Measurements from ENCODE around the gene SPINT3.

The SPINT3 gene

GRCh38 chr20:45515147-45515913, at the start of gene SPINT3:
SPINT3 (minus strand) TSS chr20:45515622; CDS start chr20:45515608, 14 bp downstream.
- TF ChIP-seq, protein P1, sequence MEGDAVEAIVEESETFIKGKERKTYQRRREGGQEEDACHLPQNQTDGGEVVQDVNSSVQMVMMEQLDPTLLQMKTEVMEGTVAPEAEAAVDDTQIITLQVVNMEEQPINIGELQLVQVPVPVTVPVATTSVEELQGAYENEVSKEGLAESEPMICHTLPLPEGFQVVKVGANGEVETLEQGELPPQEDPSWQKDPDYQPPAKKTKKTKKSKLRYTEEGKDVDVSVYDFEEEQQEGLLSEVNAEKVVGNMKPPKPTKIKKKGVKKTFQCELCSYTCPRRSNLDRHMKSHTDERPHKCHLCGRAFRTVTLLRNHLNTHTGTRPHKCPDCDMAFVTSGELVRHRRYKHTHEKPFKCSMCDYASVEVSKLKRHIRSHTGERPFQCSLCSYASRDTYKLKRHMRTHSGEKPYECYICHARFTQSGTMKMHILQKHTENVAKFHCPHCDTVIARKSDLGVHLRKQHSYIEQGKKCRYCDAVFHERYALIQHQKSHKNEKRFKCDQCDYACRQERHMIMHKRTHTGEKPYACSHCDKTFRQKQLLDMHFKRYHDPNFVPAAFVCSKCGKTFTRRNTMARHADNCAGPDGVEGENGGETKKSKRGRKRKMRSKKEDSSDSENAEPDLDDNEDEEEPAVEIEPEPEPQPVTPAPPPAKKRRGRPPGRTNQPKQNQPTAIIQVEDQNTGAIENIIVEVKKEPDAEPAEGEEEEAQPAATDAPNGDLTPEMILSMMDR (IDR thresholded peaks at IDR 0.05): no peak
- TF ChIP-seq ZFX (IDR thresholded peaks at IDR 0.05; ENCODE audit: borderline replicate concordance): no peak
- no peak within 1 kb of the TSS for H3K27ac ChIP-seq

DNA sequence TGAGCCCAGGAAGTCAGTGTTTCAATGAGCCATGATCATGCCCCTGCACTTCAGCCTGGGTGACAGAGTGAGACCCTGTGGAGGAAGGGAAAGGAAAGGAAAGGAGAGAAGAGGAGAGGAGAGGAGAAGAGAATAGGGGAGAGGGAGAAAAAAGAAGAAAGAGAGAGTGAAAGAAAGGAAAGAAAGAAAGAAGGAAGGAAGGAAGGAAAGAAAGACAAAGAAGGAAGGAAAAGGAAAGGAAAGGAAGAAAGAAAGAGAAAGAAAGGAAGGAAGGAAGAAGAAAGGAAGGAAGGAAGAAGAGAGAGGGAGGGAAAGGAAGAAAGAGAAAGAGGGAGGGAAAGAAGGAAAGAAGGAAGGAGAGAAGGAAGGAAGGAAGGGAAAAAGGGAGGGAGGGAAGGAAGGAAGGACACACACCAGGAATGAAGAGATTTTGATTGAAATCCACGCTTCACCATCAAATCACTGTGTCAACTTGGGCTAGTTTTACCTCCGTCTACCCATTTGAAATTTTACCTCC, 49.4 kb upstream of the SPINT3 start:
- H3K27ac ChIP-seq: no peak overlapping the region
- TF ChIP-seq, protein P1 (IDR thresholded peaks at IDR 0.05): no peak
- TF ChIP-seq ZFX (IDR thresholded peaks at IDR 0.05; ENCODE audit: borderline replicate concordance): no peak

GRCh38 chr20:45555198-45555597, 39.8 kb upstream of the SPINT3 start:
- H3K27ac ChIP-seq: no peak overlapping the region
- TF ChIP-seq, protein P1 (IDR thresholded peaks at IDR 0.05): no peak
- no peak for TF ChIP-seq ZFX (IDR thresholded peaks at IDR 0.05; ENCODE audit: borderline replicate concordance)

DNA sequence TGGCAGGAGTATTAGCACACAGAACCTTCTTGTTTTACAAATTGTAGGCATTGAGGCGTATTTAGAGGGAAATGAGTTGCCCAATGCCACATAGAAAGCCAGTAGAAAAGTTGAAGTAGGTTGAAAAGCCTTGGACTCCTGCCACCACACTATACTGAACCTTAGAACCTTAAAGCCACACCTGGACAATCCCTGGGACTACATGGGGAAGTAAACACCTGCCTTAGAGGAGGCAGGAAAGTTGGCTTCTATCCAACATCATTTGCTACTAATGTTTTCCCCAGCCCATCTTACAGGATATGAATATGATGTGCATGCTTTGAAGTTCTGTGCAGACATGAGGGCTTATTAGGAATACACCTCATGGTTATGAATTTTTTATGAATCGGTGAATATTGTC, 37.0 kb upstream of the SPINT3 start:
- no peak for TF ChIP-seq ZFX (IDR thresholded peaks at IDR 0.05; ENCODE audit: borderline replicate concordance)
- TF ChIP-seq, protein P1 (IDR thresholded peaks at IDR 0.05): no peak
- H3K27ac ChIP-seq: no peak overlapping the region

DNA sequence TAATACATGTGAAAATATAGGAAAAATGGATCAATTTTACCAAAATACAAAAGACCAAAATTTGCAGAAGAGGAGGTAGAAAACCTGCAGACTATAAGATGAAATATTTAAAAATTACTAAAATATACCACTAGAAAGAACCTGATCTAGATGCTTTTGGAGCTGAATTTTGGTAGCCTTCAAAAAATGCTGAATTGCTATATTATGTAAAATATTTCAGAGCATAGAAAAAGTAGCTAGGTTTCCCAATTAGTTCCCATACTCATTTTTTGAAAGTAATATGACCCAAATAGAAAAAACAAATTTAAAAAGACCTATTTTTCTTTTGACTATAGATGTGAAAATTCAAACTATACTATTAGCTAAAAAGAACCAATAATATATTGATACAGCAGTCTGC, 35.3 kb upstream of the SPINT3 start:
- no peak overlapping the region for H3K27ac ChIP-seq
- no peak for TF ChIP-seq ZFX (IDR thresholded peaks at IDR 0.05; ENCODE audit: borderline replicate concordance)
- TF ChIP-seq, protein P1 (IDR thresholded peaks at IDR 0.05): no peak

- no peak for TF ChIP-seq ZFX (IDR thresholded peaks at IDR 0.05; ENCODE audit: borderline replicate concordance)
- TF ChIP-seq, protein P1 (IDR thresholded peaks at IDR 0.05): no peak
- H3K27ac ChIP-seq: no peak overlapping the region
Measured at GRCh38 chr20:45548410-45548809, 33.0 kb upstream of the SPINT3 start.

GRCh38 chr20:45547206-45547770, 31.9 kb upstream of the SPINT3 start, which contains the start of gene EPPIN:
EPPIN (minus strand) TSS chr20:45547401; CDS start chr20:45547357, 44 bp downstream.
- TF ChIP-seq, protein P1 (IDR thresholded peaks at IDR 0.05): no peak
- TF ChIP-seq ZFX (IDR thresholded peaks at IDR 0.05; ENCODE audit: borderline replicate concordance): no peak
- no peak within 1 kb of the TSS for H3K27ac ChIP-seq
